Central memory CD4-positive, alpha-beta T cell (primary cell): ENCODE measurements around the gene SPEF2.
"Not testable (repeated sequence)": the region's sequence is repeated elsewhere in the genome, so short reads cannot be mapped to it uniquely, and the experiment has no call there.

Experiments
- DNase-seq: peaks from one replicate; pipeline ENCODE4 v3.0.0; 2022

SPEF2 gene

GRCh38 chr5:35826554-35826953 is 208.9 kb downstream of the SPEF2 start:
- no peak for DNase-seq

GRCh38 chr5:35828082-35828598 is 210.5 kb downstream of the SPEF2 start:
- DNase-seq: no peak

DNA sequence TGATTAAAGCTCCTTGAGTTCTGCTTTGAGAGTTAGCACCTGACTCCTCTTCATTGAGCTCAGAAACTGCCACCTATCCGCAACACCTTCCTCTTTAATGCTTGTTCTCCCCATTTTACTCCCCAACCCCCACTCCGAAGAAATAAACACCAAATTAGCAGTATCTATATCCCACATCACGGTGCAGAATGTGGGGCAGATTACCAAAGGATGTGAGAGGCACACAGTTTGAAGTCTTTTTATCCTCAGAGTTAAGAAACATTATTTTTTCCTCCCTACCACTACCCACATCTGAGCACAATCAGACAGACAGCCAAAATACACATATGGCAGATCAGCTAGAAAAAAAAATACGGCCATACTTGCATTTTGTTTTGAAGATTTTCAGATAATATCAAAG is 212.9 kb downstream of the SPEF2 start:
- peak; percentile 89 for DNase-seq

DNA sequence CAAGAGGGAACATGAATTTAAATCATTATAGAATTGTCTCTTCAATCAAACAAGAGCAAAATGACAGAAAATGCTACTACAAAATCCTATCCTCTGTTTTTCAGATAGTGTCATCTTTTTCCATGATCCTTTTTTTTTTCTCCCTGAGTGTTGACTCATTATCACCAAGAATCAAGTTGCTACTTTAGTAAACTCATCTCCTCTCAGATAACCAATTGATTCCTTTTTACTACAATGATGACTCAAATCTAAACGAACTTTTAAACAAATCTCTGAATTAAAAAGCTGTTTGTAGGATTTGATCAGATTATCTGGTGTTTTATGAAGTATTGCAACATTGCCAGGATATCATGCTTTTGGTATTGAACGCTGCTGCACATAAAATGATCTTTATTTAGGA is 215.1 kb downstream of the SPEF2 start:
- DNase-seq: no peak

DNA sequence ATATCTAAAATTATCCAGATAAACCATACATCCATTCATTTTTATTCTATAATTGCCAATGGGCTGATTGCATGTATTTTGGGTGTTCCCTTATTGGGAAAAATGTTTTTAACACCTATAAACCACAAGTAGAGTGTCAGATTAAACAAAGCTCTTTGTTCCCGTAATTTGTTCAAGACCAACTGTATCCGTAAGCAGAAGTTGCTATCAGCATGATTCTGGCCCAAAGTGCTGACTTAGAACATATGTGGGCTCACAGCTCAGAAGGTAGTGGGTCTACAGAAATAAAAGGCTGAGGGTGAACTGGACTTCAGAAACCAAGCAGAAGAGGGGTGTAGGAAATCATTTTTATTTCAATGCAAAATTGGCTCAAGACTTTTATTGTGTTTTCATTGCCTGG is 215.6 kb downstream of the SPEF2 start:
- no peak for DNase-seq

DNA sequence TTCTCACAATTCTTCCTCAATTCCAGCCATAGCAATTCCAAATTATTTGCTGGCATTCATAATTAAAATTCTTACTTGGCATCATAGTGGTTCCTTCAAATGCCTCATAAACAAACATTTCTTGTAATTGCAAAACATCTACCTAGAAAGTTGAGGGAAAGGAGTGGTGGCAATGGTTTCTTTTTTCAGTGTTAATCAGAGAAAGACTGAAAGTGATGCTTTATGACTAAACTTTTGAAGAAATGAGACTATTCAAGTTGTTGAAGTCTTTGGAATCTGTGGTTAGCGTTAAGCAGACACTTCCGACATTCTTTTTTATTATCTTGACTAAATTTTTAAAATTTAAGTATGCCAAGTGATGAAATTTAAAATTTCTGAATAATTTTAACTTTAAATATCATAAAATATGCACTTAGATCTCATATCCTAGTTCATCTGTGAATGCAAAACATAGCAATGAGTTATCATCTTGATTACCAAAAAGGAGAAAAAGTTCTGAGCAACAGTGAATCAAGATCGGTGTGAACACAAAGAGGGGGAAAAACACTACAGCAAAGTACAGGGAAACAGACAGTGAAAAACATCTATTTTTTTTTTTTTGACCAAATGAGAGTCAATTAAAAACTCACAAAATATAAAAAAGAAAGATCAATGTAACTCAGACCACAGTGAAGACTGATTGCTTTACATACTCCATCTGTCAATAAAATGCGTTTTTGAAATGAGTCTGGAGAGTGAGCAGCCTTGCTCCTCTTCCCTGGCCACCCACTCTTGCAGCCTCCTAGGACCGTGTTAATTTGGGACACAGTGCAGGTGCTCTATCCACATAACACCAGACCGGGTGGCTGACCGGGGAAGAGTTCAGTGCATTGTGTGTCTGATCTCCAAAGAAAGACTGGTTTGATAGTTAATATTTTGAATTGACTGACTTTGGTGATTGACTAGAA is 218.4 kb downstream of the SPEF2 start:
- no peak for DNase-seq

DNA sequence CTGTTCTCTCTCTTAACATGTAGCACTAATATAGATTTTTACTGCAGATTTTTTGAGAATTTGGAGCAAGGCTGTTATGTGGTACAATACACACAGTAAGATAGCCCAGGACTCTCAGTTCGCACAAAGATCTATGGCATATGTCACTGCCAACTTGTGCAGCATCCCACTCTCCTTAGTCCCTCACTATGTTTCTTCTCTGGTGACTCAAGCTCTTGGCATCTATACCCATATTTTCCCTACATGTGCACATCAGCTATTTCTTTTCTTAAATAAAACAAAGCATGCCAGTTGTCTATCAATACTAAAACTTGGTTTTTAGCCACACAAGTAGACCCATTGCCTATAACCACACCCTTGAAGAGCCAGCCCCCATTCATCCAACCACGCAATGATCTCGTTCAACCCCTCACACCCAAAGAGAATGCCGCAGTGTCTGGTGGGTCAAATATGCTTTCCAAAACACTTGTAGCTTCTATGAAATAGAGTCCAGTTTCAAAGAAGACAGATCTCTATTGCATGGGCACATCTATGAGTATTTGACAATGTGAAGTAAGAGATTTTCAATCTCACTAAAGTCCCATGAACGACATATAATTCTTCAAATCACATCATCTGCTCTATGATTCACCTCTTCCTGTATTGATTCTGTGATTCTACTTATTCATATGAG is 220.8 kb downstream of the SPEF2 start:
- DNase-seq: no peak

DNA sequence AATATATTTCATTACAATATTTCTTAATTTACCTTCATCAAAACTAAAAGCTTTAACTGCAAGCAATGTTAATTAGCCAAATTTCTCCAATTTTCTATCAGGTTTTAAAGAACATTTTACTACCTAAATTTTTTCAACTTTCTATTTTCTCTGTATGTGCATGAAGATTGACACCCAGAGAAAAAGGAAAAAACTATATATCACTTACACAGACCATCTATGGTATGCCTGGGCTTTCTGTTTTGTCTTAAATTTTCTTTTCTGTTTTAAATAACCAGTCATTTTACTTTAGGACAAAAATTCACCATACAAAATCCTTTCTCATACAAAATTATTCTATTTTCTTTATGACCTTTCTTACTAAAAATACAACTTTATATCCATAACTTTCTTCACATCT is 225.2 kb downstream of the SPEF2 start:
- no peak for DNase-seq

GRCh38 chr5:35845508-35845907 is 227.8 kb downstream of the SPEF2 start:
- not testable (repeated sequence) for DNase-seq

DNA sequence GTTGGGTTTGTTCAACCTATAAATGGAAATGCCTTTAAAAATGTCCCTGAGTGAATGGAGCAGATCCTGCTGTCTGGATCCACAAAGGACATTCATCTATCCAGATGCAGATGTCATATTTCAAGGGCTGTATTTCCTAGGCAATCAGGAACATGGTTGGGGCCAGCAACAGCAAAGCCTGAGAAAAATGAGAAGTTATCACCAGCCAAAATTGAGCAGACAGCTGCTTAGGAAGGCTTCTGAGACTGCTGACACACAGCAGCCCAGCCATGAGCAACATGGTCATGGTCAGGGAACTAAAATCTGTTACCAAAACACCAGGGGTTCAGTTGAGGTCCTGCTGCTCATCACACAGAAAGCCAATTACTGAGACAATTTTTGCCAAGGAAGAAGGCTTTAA is 229.8 kb downstream of the SPEF2 start:
- DNase-seq: no peak

DNA sequence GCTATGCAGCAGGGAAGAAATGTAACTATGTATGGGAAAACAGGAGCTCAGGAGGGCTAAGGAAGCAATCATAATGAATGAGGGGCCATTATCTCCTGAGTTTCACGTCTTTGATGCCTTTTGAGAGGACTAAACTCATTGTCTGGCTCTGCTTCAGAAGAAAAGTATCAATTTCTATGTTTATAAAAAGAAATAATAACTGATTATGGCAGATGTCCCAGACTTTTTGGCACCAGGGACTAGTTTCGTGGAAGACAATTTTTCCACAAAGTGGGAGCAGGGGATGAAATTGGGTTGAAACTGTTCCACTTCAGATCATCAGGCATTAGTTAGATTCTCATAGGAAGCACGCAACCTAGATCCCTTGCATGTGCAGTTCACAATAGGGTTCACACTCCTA is 230.3 kb downstream of the SPEF2 start:
- DNase-seq: no peak

DNA sequence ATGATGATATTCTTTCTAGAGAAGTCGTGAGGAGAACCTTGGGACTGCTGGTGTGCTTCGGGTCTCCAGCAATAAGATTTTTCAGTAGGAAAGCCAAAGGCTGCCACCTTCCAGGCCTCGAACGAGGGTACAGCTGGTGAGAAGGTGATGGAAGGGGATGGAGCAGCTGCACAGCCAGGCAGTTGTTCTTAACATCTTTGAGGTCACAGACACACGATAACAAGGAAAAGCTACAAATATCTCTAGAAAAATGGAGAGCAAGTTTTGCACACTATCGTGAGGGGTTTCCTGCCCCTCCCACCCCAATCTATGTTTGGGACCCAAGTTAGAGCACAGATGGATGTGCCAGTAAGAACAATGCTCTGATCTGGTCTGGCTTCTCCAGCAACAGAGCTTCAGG is 232.2 kb downstream of the SPEF2 start:
- no peak for DNase-seq

GRCh38 chr5:35850967-35851680 is 233.5 kb downstream of the SPEF2 start:
- no peak for DNase-seq

GRCh38 chr5:35852084-35852734 is 234.5 kb downstream of the SPEF2 start:
- DNase-seq: peak; percentile 66

- no peak for DNase-seq
Measured at GRCh38 chr5:35852773-35853172, 235.1 kb downstream of the SPEF2 start.

DNA sequence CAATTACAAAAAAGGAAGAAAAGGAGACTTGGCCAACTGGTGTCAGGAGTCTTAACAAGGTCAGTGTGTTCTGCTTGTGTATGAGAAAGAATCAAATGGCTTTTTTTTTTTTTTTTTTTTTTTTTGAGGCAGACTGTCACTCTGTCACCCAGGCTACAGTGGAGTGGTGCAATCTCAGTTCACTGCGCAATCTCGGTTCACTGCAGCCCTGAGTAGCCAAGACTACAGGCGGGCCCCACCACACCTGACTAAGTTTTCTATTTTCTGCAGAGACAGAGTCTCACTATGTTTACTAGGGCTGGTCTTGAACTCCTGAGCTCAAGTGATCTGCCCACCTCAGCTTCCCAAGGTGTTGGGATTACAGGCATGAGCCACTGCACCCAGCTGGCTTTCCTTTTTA is 236.0 kb downstream of the SPEF2 start:
- peak; percentile 83 for DNase-seq

DNA sequence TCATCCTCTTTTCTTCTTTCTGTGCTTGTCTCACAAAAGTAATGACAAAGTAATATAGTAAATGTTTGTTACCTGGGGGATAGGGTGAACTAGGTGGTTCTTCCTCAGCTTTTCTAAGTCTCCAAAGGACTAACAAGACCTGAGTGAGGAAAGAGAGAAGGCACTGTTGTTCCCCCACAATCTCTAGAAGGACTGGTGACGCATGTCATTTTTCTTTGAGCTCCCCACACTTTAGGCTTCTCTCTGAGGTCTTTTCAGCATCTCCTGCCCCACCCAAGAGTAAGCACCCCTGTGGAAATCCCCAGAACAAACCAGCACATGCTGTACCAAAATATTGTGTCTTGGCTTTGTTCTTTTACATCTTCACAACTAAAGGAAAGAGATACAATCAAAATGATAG is 236.6 kb downstream of the SPEF2 start:
- peak; percentile 96 for DNase-seq

DNA sequence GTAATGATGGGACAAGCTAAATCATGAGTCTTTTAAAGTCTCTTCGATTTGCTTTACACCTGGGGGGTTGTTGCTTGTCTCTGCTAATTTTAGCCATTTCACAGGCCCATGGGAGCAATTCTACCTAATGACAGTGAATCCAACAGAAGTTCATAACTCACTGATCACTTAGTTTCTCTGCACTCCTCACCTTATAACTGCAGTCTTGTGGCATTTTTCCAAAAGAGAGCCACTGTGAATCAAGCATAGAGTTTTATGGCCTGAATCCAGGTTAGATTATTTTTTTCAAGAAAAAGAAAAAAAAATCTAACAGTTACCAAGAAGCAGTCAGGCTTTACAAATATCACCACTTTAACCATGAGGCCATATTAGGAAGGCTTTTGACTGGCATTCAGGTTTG is 237.5 kb downstream of the SPEF2 start:
- no peak for DNase-seq

DNA sequence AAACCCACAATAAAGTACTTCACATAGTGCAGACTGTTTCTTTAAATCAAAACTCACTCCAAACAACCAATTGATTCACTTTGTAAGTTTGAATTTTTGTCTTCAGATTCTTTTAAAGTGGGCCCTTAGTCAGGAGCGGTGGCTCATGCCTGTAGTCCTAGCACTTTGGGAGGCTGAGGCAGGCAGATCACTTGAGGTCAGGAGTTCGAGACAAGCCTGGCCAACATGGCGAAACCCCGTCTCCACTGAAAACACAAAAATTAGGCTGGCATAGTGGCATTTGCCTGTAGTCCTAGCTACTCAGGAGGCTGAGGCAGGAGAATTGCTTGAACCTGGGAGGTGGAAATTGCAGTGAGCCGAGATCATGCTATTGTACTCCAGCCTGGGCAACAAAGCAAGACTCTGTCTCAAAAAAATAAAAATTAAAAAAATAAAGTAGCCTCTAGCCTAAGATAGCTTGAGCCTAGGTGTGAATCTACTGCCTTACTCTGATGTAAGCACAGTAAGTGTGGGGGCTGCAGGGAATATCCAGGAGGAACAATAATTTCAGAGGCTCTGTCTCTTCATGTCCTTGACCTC is 238.6 kb downstream of the SPEF2 start:
- DNase-seq: not testable (repeated sequence)

- DNase-seq: peak; percentile 80
Measured at GRCh38 chr5:35856765-35857351, 239.2 kb downstream of the SPEF2 start, which contains the start of gene IL7R. Gene IL7R (plus strand): TSS chr5:35856891. CDS start chr5:35856978, 87 bp downstream.

- DNase-seq: no peak
Measured at GRCh38 chr5:35857606-35858205, 240.0 kb downstream of the SPEF2 start.
